Measurements from ENCODE around the gene SPX. TPM values are rescaled to one million over a fixed set of nuclear protein-coding genes. Genes with fewer than 3 reads are reported as not detected.

SPX gene
- total and polyA plus RNA-seq, 2 of the 4 experiments (the other 2 are of a cell fraction): under 0.01 to 0.12 TPM

DNA sequence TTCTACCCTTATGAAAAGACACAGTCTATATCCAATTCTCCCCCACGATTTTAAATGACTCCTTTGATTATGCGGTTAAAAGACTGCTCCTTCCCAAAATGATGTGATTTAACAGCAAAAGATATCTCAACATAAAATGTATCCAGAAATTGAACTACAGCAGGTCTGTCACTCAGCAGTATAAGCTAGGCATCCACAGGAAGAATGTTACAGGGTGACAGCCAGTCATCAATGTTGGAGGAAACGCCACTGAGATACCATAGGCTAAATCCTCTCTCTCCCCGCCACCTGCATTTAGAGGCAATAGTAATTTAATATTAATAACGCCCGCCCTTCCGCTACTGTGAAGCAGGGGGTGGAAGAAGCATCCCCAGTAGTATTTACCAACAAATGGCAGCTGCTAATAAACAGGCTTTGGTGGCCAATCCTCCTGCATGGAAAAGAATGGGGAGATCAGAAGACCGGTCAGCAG, 25.3 kb upstream of the SPX start:
- Histone ChIP-seq H3K36me3 (ENCODE audit: control insufficient read depth, insufficient read depth, low read length) (peaks cover 12% of the 10 kb centered on the region), H2BK120ac (ENCODE audit: low read depth, low read length) (no peak overlapping the region), H3K14ac (replicated peaks; ENCODE audit: low read depth, low read length) (peak overlapping the region; percentile 79), H4K91ac (ENCODE audit: insufficient read depth, low read depth, low read length) (peak overlapping the region; percentile 76), H3K23ac (ENCODE audit: low read depth, low read length) (peak overlapping the region; percentile 53), H4K8ac (ENCODE audit: low read depth in 2 of 2, low read length in 2 of 2) (peak overlapping the region; percentile 79 to 88), H3K4me3 (ENCODE audit: insufficient read depth, low read depth, low read length) (peak overlapping the region; percentile 60), H3K27ac (ENCODE audit: insufficient read depth, low read length) (peak overlapping the region; percentile 63), H3K4ac (ENCODE audit: low read depth, low read length) (peak overlapping the region; percentile 87), H3K27me3 (ENCODE audit: control insufficient read depth, insufficient read depth, low read length) (no peaks in the 10 kb centered on the region), H3K4me2 (ENCODE audit: low read depth, low read length) (peak overlapping the region; percentile 91), H3K56ac (ENCODE audit: extremely low read depth, insufficient read depth, low read length) (peak overlapping the region; percentile 82), H2BK5ac (ENCODE audit: low read depth, low read length, poor library complexity, severe bottlenecking) (peak overlapping the region; percentile 61), H3K79me1 (ENCODE audit: low read depth in 1 of 2, low read length in 2 of 2) (peaks cover 19 to 48% of the 10 kb centered on the region in 2 experiments), H2BK15ac (ENCODE audit: low read depth, low read length) (no peak overlapping the region), H4K20me1 (ENCODE audit: insufficient read depth, low read length) (peaks cover 13% of the 10 kb centered on the region; the same call in 1 of the 2 replicates), H2AFZ (replicated peaks; ENCODE audit: low read length, poor library complexity) (peak overlapping the region; percentile 97), H3K4me1 (ENCODE audit: control insufficient read depth, insufficient read depth, low read length) (peaks cover 2% of the 10 kb centered on the region), H2BK20ac (ENCODE audit: low read depth, low read length) (no peak overlapping the region), H2AK5ac (ENCODE audit: low read depth, low read length) (peak overlapping the region; percentile 63), H3K9me1 (ENCODE audit: insufficient read depth, low read length) (peaks cover 4% of the 10 kb centered on the region; the same call in 1 of the 2 replicates), H4K5ac (ENCODE audit: low read depth, low read length) (peak overlapping the region; percentile 43; the same call in 1 of the 2 replicates), H2AK9ac (replicated peaks; ENCODE audit: low read depth, low read length, poor library complexity) (peak overlapping the region; percentile 47), H3K9me3 (ENCODE audit: control insufficient read depth, insufficient read depth, low read length) (no peaks in the 10 kb centered on the region), H3K18ac (ENCODE audit: low read depth, low read length) (no peak overlapping the region), H3K9ac (ENCODE audit: low read depth, low read length) (peak overlapping the region; percentile 78)
- ATAC-seq (ENCODE audit: low read depth): no peak
- TF ChIP-seq BHLHE40 (IDR thresholded peaks at IDR 0.05; ENCODE audit: low read depth, low read length) (no peak), MXI1 (IDR thresholded peaks at IDR 0.05; ENCODE audit: borderline replicate concordance, low read depth, low read length) (no peak), RAD21 (IDR thresholded peaks at IDR 0.05; ENCODE audit: low read length) (no peak), RCOR1 (IDR thresholded peaks at IDR 0.05; ENCODE audit: insufficient replicate concordance, low read length) (no peak)
- TF ChIP-seq, protein P1, sequence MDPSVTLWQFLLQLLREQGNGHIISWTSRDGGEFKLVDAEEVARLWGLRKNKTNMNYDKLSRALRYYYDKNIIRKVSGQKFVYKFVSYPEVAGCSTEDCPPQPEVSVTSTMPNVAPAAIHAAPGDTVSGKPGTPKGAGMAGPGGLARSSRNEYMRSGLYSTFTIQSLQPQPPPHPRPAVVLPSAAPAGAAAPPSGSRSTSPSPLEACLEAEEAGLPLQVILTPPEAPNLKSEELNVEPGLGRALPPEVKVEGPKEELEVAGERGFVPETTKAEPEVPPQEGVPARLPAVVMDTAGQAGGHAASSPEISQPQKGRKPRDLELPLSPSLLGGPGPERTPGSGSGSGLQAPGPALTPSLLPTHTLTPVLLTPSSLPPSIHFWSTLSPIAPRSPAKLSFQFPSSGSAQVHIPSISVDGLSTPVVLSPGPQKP (IDR thresholded peaks at IDR 0.05; ENCODE audit: borderline replicate concordance, low read depth, low read length): no peak
- TF ChIP-seq, protein P2, sequence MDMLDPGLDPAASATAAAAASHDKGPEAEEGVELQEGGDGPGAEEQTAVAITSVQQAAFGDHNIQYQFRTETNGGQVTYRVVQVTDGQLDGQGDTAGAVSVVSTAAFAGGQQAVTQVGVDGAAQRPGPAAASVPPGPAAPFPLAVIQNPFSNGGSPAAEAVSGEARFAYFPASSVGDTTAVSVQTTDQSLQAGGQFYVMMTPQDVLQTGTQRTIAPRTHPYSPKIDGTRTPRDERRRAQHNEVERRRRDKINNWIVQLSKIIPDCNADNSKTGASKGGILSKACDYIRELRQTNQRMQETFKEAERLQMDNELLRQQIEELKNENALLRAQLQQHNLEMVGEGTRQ (IDR thresholded peaks at IDR 0.05; ENCODE audit: low read depth, low read length): no peak
- intact Hi-C loops (cut with micrococcal nuclease) (loop anchor here (5.0 kb wide), 1 partner anchor 156 kb away; the partner anchor contains the start of gene LDHB), dilution Hi-C loops (cut with HindIII; ENCODE audit: low sequenced_read_pairs, unreplicated experiment) (no loop called here), in situ Hi-C loops (cut with MboI; ENCODE audit: low sequenced_read_pairs) (loop anchor here (10.0 kb wide), 1 partner anchor 144 kb away; no protein-coding TSS in a partner anchor)
- no peak for DNase-seq
- CTCF ChIA-PET: no interaction called here
- POLR2A ChIA-PET (ENCODE audit: unreplicated experiment): no interaction called here
- no CpG with 5 or more reads among the region's 8 CpGs for WGBS, 2 experiments (ENCODE audit: extremely low coverage in 2 of 2, insufficient read length in 1 of 2)
- BruUV-seq (replicated peaks): TSS peak; percentile 61
